Measurements from ENCODE around the gene GPC6.

The GPC6 gene

GRCh38 chr13:93762708-93763426 is 536.3 kb downstream of the GPC6 start:
- H3K27me3 ChIP-seq (ENCODE audit: insufficient read depth, low read length) = no peaks in the 10 kb centered on the region
- no peaks in the 10 kb centered on the region for H3K36me3 ChIP-seq (ENCODE audit: insufficient read depth, low read depth, low read length)
- no peak overlapping the region for H3K9ac ChIP-seq (ENCODE audit: low read depth, low read length)
- H3K9me3 ChIP-seq (ENCODE audit: insufficient read depth, low read depth, low read length) = peaks cover 7% of the 10 kb centered on the region; the same call in 1 of the 2 replicates
- H3K27ac ChIP-seq (ENCODE audit: low read length) = no peak overlapping the region
- H3K4me3 ChIP-seq (ENCODE audit: low read length) = no peak overlapping the region
- no peaks in the 10 kb centered on the region for H3K4me1 ChIP-seq (ENCODE audit: insufficient read depth, low read length)

GRCh38 chr13:93765062-93765461 is 538.5 kb downstream of the GPC6 start:
- H3K36me3 ChIP-seq (ENCODE audit: insufficient read depth, low read depth, low read length) = no peaks in the 10 kb centered on the region
- no peaks in the 10 kb centered on the region for H3K27me3 ChIP-seq (ENCODE audit: insufficient read depth, low read length)
- no peaks in the 10 kb centered on the region for H3K4me1 ChIP-seq (ENCODE audit: insufficient read depth, low read length)
- no peak overlapping the region for H3K27ac ChIP-seq (ENCODE audit: low read length)
- H3K4me3 ChIP-seq (ENCODE audit: low read length) = no peak overlapping the region
- peaks cover 7% of the 10 kb centered on the region; the same call in 1 of the 2 replicates for H3K9me3 ChIP-seq (ENCODE audit: insufficient read depth, low read depth, low read length)
- no peak overlapping the region for H3K9ac ChIP-seq (ENCODE audit: low read depth, low read length)

GRCh38 chr13:93765811-93766210 is 539.2 kb downstream of the GPC6 start:
- no peak overlapping the region for H3K27ac ChIP-seq (ENCODE audit: low read length)
- H3K9me3 ChIP-seq (ENCODE audit: insufficient read depth, low read depth, low read length) = peaks cover 7% of the 10 kb centered on the region; the same call in 1 of the 2 replicates
- H3K4me3 ChIP-seq (ENCODE audit: low read length) = no peak overlapping the region
- peaks cover under 1% of the 10 kb centered on the region; the same call in 1 of the 2 replicates for H3K4me1 ChIP-seq (ENCODE audit: insufficient read depth, low read length)
- H3K36me3 ChIP-seq (ENCODE audit: insufficient read depth, low read depth, low read length) = no peaks in the 10 kb centered on the region
- H3K27me3 ChIP-seq (ENCODE audit: insufficient read depth, low read length) = no peaks in the 10 kb centered on the region
- no peak overlapping the region for H3K9ac ChIP-seq (ENCODE audit: low read depth, low read length)

- Histone ChIP-seq H3K36me3 (ENCODE audit: insufficient read depth, low read depth, low read length) (no peaks in the 10 kb centered on the region), H3K4me3 (ENCODE audit: low read length) (no peak overlapping the region), H3K9ac (ENCODE audit: low read depth, low read length) (no peak overlapping the region), H3K27ac (ENCODE audit: low read length) (no peak overlapping the region), H3K27me3 (ENCODE audit: insufficient read depth, low read length) (no peaks in the 10 kb centered on the region), H3K9me3 (ENCODE audit: insufficient read depth, low read depth, low read length) (peaks cover 7% of the 10 kb centered on the region; the same call in 1 of the 2 replicates), H3K4me1 (ENCODE audit: insufficient read depth, low read length) (peaks cover 3% of the 10 kb centered on the region; the same call in 1 of the 2 replicates)
Measured at GRCh38 chr13:93766719-93767118, 540.1 kb downstream of the GPC6 start.

- Histone ChIP-seq H3K4me1 (ENCODE audit: insufficient read depth, low read length) (peaks cover 3% of the 10 kb centered on the region; the same call in 1 of the 2 replicates), H3K9me3 (ENCODE audit: insufficient read depth, low read depth, low read length) (peaks cover 4% of the 10 kb centered on the region; the same call in 1 of the 2 replicates), H3K36me3 (ENCODE audit: insufficient read depth, low read depth, low read length) (no peaks in the 10 kb centered on the region), H3K4me3 (ENCODE audit: low read length) (no peak overlapping the region), H3K9ac (ENCODE audit: low read depth, low read length) (no peak overlapping the region), H3K27ac (ENCODE audit: low read length) (no peak overlapping the region), H3K27me3 (ENCODE audit: insufficient read depth, low read length) (no peaks in the 10 kb centered on the region)
Measured at GRCh38 chr13:93767180-93767916, 540.7 kb downstream of the GPC6 start.

- Histone ChIP-seq H3K9me3 (ENCODE audit: insufficient read depth, low read depth, low read length) (no peaks in the 10 kb centered on the region), H3K27ac (ENCODE audit: low read length) (no peak overlapping the region), H3K9ac (ENCODE audit: low read depth, low read length) (no peak overlapping the region), H3K4me3 (ENCODE audit: low read length) (no peak overlapping the region), H3K4me1 (ENCODE audit: insufficient read depth, low read length) (peaks cover 3% of the 10 kb centered on the region; the same call in 1 of the 2 replicates), H3K36me3 (ENCODE audit: insufficient read depth, low read depth, low read length) (no peaks in the 10 kb centered on the region), H3K27me3 (ENCODE audit: insufficient read depth, low read length) (no peaks in the 10 kb centered on the region)
Measured at GRCh38 chr13:93767917-93768409, 541.4 kb downstream of the GPC6 start.

GRCh38 chr13:93769101-93769500 is 542.5 kb downstream of the GPC6 start:
- H3K9ac ChIP-seq (ENCODE audit: low read depth, low read length) = no peak overlapping the region
- H3K4me3 ChIP-seq (ENCODE audit: low read length) = no peak overlapping the region
- no peak overlapping the region for H3K27ac ChIP-seq (ENCODE audit: low read length)
- H3K27me3 ChIP-seq (ENCODE audit: insufficient read depth, low read length) = no peaks in the 10 kb centered on the region
- no peaks in the 10 kb centered on the region for H3K9me3 ChIP-seq (ENCODE audit: insufficient read depth, low read depth, low read length)
- peaks cover 3% of the 10 kb centered on the region; the same call in 1 of the 2 replicates for H3K4me1 ChIP-seq (ENCODE audit: insufficient read depth, low read length)
- H3K36me3 ChIP-seq (ENCODE audit: insufficient read depth, low read depth, low read length) = no peaks in the 10 kb centered on the region

GRCh38 chr13:93769607-93770006 is 543.0 kb downstream of the GPC6 start:
- Histone ChIP-seq H3K27ac (ENCODE audit: low read length) (no peak overlapping the region), H3K36me3 (ENCODE audit: insufficient read depth, low read depth, low read length) (no peaks in the 10 kb centered on the region), H3K4me1 (ENCODE audit: insufficient read depth, low read length) (peaks cover 3% of the 10 kb centered on the region; the same call in 1 of the 2 replicates), H3K4me3 (ENCODE audit: low read length) (no peak overlapping the region), H3K27me3 (ENCODE audit: insufficient read depth, low read length) (no peaks in the 10 kb centered on the region), H3K9ac (ENCODE audit: low read depth, low read length) (no peak overlapping the region), H3K9me3 (ENCODE audit: insufficient read depth, low read depth, low read length) (no peaks in the 10 kb centered on the region)

GRCh38 chr13:93771227-93771626 is 544.6 kb downstream of the GPC6 start:
- Histone ChIP-seq H3K36me3 (ENCODE audit: insufficient read depth, low read depth, low read length) (no peaks in the 10 kb centered on the region), H3K4me3 (ENCODE audit: low read length) (no peak overlapping the region), H3K27me3 (ENCODE audit: insufficient read depth, low read length) (no peaks in the 10 kb centered on the region)

GRCh38 chr13:93771782-93772181 is 545.2 kb downstream of the GPC6 start:
- Histone ChIP-seq H3K36me3 (ENCODE audit: insufficient read depth, low read depth, low read length) (no peaks in the 10 kb centered on the region), H3K27me3 (ENCODE audit: insufficient read depth, low read length) (no peaks in the 10 kb centered on the region), H3K4me1 (ENCODE audit: insufficient read depth, low read length) (peaks cover 3% of the 10 kb centered on the region; the same call in 1 of the 2 replicates), H3K9ac (ENCODE audit: low read depth, low read length) (no peak overlapping the region), H3K27ac (ENCODE audit: low read length) (no peak overlapping the region), H3K4me3 (ENCODE audit: low read length) (no peak overlapping the region), H3K9me3 (ENCODE audit: insufficient read depth, low read depth, low read length) (no peaks in the 10 kb centered on the region)

More at GRCh38 chr13:93771227-93771626, 544.6 kb downstream of the GPC6 start:
- H3K9me3 ChIP-seq (ENCODE audit: insufficient read depth, low read depth, low read length) = no peaks in the 10 kb centered on the region
- no peak overlapping the region for H3K9ac ChIP-seq (ENCODE audit: low read depth, low read length)
- H3K27ac ChIP-seq (ENCODE audit: low read length) = no peak overlapping the region
- peaks cover 3% of the 10 kb centered on the region; the same call in 1 of the 2 replicates for H3K4me1 ChIP-seq (ENCODE audit: insufficient read depth, low read length)

GRCh38 chr13:93774506-93774905 is 547.9 kb downstream of the GPC6 start:
- Histone ChIP-seq H3K27ac (ENCODE audit: low read length) (no peak overlapping the region), H3K9me3 (ENCODE audit: insufficient read depth, low read depth, low read length) (no peaks in the 10 kb centered on the region), H3K36me3 (ENCODE audit: insufficient read depth, low read depth, low read length) (no peaks in the 10 kb centered on the region), H3K9ac (ENCODE audit: low read depth, low read length) (no peak overlapping the region), H3K4me3 (ENCODE audit: low read length) (no peak overlapping the region), H3K27me3 (ENCODE audit: insufficient read depth, low read length) (no peaks in the 10 kb centered on the region), H3K4me1 (ENCODE audit: insufficient read depth, low read length) (peaks cover 3% of the 10 kb centered on the region; the same call in 1 of the 2 replicates)
